ENCODE data around the gene CIDEB. TPM values are rescaled to one million over a fixed set of nuclear protein-coding genes. Genes with fewer than 3 reads are reported as not detected.
"Not testable (repeated sequence)": the region's sequence is repeated elsewhere in the genome, so short reads cannot be mapped to it uniquely, and the experiment has no call there.

CIDEB gene, protein sequence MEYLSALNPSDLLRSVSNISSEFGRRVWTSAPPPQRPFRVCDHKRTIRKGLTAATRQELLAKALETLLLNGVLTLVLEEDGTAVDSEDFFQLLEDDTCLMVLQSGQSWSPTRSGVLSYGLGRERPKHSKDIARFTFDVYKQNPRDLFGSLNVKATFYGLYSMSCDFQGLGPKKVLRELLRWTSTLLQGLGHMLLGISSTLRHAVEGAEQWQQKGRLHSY
- 0.48 TPM in 1 of 2 replicates, not detected in the other for total RNA-seq (2014; rRNA removed; shearing (Covaris generic))

DNA sequence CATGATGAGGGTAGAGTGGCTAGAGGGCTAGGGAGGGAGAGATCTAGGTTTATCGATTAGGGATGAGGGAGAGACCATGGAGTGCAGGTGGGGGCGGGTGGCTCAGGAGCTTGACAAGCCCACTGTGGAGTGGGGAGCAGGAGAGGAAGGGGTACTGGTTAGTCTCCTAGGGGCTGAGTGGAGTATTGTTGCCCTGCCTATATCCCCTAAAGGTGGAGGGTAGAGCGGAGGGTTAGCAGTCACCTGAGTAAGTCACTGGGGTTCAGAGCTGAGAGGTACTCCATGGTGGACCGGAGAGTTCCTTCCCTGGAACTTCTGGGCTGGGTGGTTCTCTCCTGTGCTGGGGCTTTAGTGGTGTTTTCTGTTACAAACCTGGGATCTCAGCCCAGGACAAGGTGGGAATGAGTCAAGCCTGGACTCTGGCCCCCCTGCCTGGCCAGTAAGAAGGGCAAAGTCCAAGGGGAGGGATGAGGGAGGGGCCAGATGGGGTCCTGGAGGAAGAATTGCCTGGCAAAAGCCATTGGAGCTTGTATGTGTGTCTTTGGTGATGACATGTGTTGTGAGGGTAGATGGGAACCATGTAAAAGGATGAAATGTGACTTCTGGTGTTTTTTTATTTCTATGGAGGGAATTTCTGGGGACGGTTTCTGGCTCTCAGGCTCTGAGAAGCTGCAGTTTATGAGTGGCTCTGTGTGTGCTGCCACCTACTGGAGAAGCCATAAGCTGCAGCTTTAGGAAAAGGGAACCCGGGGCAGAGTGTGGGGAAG lies at the start of gene CIDEB:
TSS of gene CIDEB (minus strand) at position 403 of the 767 bp plus-strand sequence. CDS start at position 284, 119 bp downstream.
- peak; percentile 90 for DNase-seq
- Histone ChIP-seq H3K27me3 (ENCODE audit: control insufficient read depth, insufficient read depth, low read length) (no peaks in the 10 kb centered on the region), H3K36me3 (replicated peaks; ENCODE audit: control insufficient read depth, insufficient read depth, low read length) (peaks cover 36% of the 10 kb centered on the region), H3K4me3 (ENCODE audit: insufficient read depth, low read depth, low read length) (no peak within 1 kb of the TSS)

DNA sequence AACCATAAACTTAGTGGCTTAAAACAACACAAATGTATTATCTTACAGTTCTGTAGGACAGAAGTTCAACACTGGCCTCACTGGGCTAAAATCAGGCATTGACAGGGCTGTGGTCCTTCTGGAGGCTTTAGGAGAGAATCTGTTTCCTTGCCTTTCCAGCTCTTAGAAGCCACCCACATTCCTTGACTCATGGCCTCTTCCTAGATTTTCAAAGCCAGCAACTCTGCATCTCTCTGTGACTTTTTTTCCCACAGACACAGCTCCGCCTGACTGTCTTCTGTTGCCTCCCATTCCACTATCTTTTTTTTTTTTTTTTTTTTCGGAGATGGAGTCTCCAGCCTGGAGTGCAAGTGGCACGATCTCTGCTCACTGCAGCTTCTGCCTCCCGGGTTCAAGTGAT lies 48.4 kb upstream of the CIDEB start:
- DNase-seq: no peak
- Histone ChIP-seq H3K27me3 (ENCODE audit: control insufficient read depth, insufficient read depth, low read length) (peaks cover 9% of the 10 kb centered on the region; the same call in 1 of the 2 replicates), H3K4me3 (ENCODE audit: insufficient read depth, low read depth, low read length) (no peak overlapping the region), H3K36me3 (replicated peaks; ENCODE audit: control insufficient read depth, insufficient read depth, low read length) (no peaks in the 10 kb centered on the region)

DNA sequence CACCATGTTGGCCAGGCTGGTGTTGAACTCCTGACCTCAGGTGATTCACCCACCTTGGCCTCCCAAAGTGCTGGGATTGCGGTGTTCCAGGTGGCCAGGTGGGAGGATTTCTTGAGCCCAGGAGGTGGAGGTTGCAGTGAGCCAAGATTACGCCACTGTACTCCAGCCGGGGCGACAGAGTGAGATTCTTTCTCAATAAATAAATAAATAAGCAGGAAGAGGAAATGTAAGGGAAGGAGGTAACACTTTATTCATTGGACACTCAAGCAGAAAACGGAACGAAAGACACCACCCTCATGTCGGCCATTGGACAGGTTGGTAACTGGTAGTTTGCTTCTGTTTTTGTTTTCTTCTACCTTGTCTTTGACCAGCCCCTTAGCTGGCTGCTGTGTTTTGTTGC lies 47.2 kb upstream of the CIDEB start:
- peaks cover 14% of the 10 kb centered on the region for H3K27me3 ChIP-seq (ENCODE audit: control insufficient read depth, insufficient read depth, low read length)
- DNase-seq: no peak
- no peak overlapping the region for H3K4me3 ChIP-seq (ENCODE audit: insufficient read depth, low read depth, low read length)
- H3K36me3 ChIP-seq (replicated peaks; ENCODE audit: control insufficient read depth, insufficient read depth, low read length): no peaks in the 10 kb centered on the region

DNA sequence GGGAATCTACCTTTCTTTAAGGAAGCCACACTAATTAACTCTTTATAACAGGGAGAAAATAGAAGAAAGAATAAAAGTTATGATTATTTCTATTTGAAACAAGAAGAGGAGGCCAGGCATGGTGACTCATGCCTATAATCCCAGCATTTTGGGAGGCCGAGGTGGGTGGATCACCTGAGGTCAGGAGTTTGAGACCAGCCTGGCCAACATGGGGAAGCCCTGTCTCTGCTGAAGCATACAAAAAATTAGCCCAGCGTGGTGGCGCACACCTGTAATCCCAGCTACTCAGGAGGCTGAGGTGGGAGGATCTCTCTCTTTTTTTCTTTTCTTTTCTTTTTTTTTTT lies 46.7 kb upstream of the CIDEB start:
- DNase-seq; H3K4me3 ChIP-seq (ENCODE audit: insufficient read depth, low read depth, low read length); H3K36me3 ChIP-seq (replicated peaks; ENCODE audit: control insufficient read depth, insufficient read depth, low read length): not testable (repeated sequence)
- peaks cover 19% of the 10 kb centered on the region for H3K27me3 ChIP-seq (ENCODE audit: control insufficient read depth, insufficient read depth, low read length)

DNA sequence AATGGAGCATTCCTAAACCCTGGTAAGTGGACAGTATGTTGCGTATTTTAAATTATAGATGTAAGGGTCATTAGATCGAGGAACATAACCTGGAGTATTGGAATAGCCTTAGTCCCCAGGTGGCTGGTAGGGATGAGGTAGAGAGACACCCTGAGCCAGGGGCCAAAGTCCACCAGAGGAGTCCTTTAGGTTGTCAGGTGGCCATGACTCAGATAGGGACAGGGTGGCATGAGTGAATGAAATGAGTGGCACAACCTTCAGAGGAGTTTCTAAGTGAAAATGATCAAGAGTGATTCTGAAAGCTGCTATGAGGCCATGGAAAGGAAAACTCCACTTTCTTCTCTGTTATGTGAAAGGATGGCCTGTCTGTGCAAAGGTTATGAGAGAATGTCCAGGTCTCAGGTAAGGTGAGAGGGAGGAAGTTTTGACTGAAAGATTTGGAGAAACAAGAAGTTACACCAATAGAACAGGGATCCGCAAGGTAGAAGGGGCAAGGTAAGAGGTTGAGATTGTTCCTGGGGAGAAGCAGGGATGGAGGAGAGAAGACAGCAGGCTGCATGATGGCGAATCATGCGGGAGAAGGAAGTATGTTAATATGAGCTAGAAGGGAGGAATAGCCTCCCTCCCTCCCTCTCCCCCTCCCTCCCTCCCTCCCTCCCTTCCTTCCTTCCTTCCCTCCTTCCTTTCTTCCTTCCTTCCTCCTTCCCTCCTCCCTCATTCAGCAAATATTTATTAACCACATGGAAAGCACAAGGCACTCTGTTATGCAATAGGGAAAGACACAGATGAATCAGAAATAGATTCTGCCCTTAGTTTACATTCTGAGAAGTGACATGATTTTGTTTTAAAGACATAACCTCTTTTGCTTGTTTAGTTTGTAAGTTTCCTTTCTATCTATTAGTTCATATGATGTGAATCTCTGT lies 46.0 kb upstream of the CIDEB start:
- Histone ChIP-seq H3K27me3 (ENCODE audit: control insufficient read depth, insufficient read depth, low read length) (peaks cover 19% of the 10 kb centered on the region), H3K4me3 (ENCODE audit: insufficient read depth, low read depth, low read length) (no peak overlapping the region), H3K36me3 (replicated peaks; ENCODE audit: control insufficient read depth, insufficient read depth, low read length) (no peaks in the 10 kb centered on the region)
- no peak for DNase-seq

DNA sequence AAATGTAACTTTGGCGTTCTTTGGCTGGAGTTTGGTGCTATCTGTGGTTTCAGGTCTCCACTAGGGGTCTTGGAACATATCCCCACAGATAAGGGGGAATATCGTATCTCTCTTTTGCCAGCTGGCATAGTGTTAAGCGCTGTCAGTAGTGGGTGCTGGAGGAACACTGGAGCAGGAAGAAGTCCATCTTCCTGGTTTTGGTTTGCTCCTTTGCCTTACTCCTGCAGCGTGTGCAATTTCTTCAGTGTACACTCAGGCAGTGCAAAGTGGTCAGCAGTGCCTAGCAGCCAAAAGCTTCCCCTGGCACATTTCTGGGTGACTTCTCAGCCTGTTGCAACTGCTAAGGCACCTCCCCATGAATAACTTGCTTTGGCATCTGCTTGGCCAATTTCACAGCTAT lies 43.7 kb upstream of the CIDEB start:
- Histone ChIP-seq H3K27me3 (ENCODE audit: control insufficient read depth, insufficient read depth, low read length) (peaks cover 27% of the 10 kb centered on the region), H3K4me3 (ENCODE audit: insufficient read depth, low read depth, low read length) (no peak overlapping the region), H3K36me3 (replicated peaks; ENCODE audit: control insufficient read depth, insufficient read depth, low read length) (no peaks in the 10 kb centered on the region)
- no peak for DNase-seq

DNA sequence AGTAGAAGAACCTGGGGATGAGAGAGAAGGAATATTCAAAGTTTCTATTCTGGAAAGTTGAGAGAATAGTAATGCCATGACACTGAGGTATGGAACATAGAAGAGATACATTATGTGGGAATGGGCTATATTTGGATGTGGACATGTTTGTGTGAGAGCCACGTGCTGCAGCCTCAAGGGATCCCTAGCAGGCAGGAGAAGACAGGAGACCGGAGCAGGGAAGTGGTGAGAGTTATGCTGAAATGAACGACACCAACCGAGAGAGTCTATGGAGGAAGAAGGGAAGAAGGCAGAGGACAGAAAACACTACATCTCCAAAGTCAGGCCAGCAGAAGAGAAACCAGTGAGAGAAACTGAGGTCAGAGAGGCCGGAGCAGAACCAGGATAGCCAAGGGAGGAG lies 42.0 kb upstream of the CIDEB start:
- DNase-seq: no peak
- Histone ChIP-seq H3K27me3 (ENCODE audit: control insufficient read depth, insufficient read depth, low read length) (peaks cover 34% of the 10 kb centered on the region), H3K36me3 (replicated peaks; ENCODE audit: control insufficient read depth, insufficient read depth, low read length) (no peaks in the 10 kb centered on the region), H3K4me3 (ENCODE audit: insufficient read depth, low read depth, low read length) (no peak overlapping the region)

DNA sequence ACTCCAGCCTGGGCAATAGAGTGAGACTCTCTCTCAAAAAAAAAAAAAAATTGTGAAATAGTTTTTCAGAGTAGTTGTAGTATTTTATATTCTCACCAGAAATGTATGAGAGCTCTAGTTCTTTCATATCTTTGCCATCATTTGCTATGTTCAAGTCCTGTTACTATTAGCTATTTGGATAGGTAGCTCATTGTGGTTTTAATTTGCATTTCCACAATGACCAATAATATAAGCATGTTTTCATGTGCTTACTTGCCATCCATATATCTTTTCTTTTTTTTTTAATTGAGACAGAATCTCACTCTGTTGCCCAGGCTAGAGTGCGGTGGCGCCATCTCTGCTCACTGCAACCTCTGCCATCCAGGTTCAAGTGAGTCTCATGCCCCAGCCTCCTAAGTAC lies 40.4 kb upstream of the CIDEB start:
- H3K27me3 ChIP-seq (ENCODE audit: control insufficient read depth, insufficient read depth, low read length): peaks cover 41% of the 10 kb centered on the region
- H3K36me3 ChIP-seq (replicated peaks; ENCODE audit: control insufficient read depth, insufficient read depth, low read length): no peaks in the 10 kb centered on the region

DNA sequence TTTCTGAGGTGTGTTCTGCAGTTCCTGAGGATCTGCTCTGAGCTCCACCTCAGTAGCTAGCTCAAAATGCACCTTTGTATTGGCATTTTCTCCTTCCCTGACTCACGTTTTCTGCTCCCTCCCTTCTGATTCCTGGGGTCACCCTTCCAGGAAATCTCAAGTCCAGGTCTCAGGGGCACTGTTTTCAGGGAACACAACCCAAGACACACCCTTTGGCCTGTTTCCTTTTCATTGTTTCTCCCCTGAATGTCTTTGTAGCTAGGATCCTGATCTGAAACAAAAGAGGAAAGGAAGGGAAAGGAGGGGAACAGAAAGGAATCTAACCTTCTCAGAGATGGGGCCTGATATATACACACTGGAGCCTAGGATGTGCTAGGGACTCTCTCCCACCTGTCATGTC lies 39.4 kb upstream of the CIDEB start:
- peaks cover 40% of the 10 kb centered on the region for H3K27me3 ChIP-seq (ENCODE audit: control insufficient read depth, insufficient read depth, low read length)
- DNase-seq: no peak
- no peaks in the 10 kb centered on the region for H3K36me3 ChIP-seq (replicated peaks; ENCODE audit: control insufficient read depth, insufficient read depth, low read length)
- H3K4me3 ChIP-seq (ENCODE audit: insufficient read depth, low read depth, low read length): no peak overlapping the region

More for the DNA sequence above, 40.4 kb upstream of the CIDEB start:
- no peak overlapping the region for H3K4me3 ChIP-seq (ENCODE audit: insufficient read depth, low read depth, low read length)
- no peak for DNase-seq

DNA sequence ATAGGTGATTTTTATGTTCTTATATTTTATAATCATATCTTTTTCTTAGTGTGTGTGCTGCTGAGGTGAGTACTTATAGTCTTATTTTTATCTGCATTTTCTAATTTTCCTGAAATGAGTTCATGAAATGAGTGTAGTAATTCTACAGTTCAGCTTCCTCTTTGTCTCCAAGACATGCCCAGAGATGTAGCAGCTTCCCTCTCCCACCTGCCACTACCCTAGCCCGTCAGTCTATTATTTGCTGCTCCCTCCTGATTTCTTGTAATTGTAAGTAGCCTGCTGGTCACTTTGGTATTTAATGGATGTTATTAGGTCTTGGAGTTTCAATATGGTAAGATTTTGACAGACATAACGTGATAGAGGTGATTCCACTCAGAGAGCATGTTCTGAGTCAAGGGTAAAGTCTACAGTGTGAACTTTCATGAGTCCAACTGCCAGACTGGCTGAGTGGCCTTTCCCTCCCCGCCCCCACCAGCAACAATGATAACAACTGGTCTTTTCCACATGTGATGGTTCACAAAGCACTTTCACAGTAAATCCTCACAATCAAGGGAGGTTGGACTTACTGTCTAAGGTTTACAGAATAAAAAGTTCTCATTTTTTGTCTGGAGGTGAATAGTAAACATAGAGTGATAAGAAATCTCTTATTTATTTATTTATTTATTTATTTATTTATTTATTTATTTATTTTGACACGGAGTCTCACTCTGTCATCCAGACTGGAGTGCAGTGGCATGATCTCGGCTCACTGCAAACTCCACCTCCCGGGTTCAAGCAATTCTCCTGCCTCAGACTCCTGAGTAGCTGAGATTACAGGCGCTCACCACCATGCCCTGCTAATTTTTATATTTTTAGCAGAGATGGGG lies 36.3 kb upstream of the CIDEB start:
- DNase-seq: no peak
- H3K36me3 ChIP-seq (replicated peaks; ENCODE audit: control insufficient read depth, insufficient read depth, low read length): no peaks in the 10 kb centered on the region
- no peak overlapping the region for H3K4me3 ChIP-seq (ENCODE audit: insufficient read depth, low read depth, low read length)
- H3K27me3 ChIP-seq (ENCODE audit: control insufficient read depth, insufficient read depth, low read length): peaks cover 54% of the 10 kb centered on the region

DNA sequence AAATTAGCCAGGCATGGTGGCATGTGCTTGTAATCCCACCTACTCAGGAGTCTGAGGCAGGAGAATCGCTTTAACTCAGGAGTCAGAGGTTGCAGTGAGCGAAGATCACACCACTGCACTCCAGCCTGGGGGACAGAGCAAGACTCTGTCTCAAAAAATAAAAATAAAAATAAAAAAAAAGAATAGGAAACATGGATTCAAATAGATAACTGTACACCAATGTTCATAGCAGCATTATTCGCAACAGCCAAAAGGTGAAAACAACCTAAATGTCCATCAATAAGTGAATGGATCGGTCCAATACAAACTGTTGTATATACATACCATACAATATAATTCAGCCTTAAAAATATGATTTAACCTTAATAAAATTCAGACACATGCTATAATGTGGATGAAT lies 35.1 kb upstream of the CIDEB start:
- Histone ChIP-seq H3K4me3 (ENCODE audit: insufficient read depth, low read depth, low read length) (no peak overlapping the region), H3K27me3 (ENCODE audit: control insufficient read depth, insufficient read depth, low read length) (peaks cover 63% of the 10 kb centered on the region), H3K36me3 (replicated peaks; ENCODE audit: control insufficient read depth, insufficient read depth, low read length) (no peaks in the 10 kb centered on the region)
- no peak for DNase-seq

DNA sequence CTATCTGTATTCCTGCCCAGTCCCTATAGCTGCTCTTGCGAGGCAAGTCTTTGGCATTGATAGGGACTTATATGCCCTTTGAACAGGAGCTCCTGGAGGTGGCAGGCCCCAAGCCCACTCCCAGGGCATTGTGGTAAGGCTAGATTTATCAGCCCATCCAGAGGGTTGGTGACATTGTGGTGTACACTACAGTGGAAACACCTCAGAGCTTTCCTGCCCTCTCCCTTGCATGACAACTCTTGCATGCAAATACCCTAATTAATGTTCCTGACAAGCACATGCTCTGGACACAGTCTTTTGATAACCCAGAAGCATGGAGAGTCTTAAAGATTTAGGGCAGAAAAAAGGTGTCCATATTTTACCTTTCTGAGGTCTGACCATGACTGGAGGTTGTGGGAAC lies 32.8 kb upstream of the CIDEB start:
- no peak overlapping the region for H3K4me3 ChIP-seq (ENCODE audit: insufficient read depth, low read depth, low read length)
- no peak for DNase-seq
- peaks cover 78% of the 10 kb centered on the region for H3K27me3 ChIP-seq (ENCODE audit: control insufficient read depth, insufficient read depth, low read length)
- no peaks in the 10 kb centered on the region for H3K36me3 ChIP-seq (replicated peaks; ENCODE audit: control insufficient read depth, insufficient read depth, low read length)

DNA sequence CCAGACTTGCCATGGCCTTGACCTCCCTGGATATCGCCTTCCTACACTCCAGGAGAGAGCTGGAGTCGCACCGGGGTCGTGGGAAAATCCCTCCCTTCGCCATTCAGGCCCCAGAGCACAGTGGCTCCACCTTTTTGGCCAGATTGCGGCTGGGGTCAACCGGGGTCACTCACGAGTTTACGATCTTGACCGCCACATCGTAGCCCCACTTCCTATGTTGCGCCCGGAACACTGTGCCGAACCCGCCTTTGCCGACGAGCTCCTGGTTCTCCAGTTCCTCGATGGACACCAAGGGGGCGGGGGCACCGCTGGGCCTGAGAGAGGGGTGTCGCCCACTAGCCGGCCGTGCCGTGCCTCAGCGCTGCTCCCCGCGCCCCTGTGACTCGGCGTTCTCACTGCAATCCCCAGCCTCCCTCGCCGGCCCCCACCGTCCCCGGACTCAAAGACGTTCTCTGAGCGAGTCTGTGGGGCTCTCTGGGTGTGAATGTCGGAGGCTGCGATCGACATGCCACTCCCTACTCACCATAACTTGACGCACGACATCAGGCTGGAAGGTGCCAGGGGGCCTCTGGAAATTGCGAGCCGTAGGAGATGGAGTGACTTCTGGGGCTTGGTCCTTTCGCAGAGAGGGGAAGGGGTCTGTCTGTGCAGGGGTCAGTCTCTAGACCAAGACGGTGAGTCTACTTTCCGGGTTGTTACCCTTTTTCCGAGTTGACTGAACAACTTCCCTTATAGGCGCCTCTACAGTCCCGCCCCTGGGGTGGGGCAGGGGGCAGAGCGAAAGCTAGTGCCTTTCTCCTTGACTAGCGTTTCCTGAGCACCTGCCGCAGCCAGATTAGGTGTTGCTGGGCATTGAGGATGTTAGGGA lies 31.7 kb upstream of the CIDEB start, which contains the start of gene RIPK3:
TSS of gene RIPK3 (minus strand) at position 708 of the 868 bp plus-strand sequence. CDS start at position 543, 165 bp downstream.
- peaks cover 81% of the 10 kb centered on the region for H3K27me3 ChIP-seq (ENCODE audit: control insufficient read depth, insufficient read depth, low read length)
- no peaks in the 10 kb centered on the region for H3K36me3 ChIP-seq (replicated peaks; ENCODE audit: control insufficient read depth, insufficient read depth, low read length)
- peak; percentile 79 for DNase-seq
- peak within 1 kb of the TSS; percentile 56 for H3K4me3 ChIP-seq (ENCODE audit: insufficient read depth, low read depth, low read length)
